C1 segment of cervical spinal cord (tissue), 14 donors: ENCODE results near the gene CACNA1G.

Experiments used
- DNase-seq, 14 donors: peaks; one replicate each; lab custom pipeline; 2025; lab: John Stamatoyannopoulos, UW

Gene CACNA1G

DNA sequence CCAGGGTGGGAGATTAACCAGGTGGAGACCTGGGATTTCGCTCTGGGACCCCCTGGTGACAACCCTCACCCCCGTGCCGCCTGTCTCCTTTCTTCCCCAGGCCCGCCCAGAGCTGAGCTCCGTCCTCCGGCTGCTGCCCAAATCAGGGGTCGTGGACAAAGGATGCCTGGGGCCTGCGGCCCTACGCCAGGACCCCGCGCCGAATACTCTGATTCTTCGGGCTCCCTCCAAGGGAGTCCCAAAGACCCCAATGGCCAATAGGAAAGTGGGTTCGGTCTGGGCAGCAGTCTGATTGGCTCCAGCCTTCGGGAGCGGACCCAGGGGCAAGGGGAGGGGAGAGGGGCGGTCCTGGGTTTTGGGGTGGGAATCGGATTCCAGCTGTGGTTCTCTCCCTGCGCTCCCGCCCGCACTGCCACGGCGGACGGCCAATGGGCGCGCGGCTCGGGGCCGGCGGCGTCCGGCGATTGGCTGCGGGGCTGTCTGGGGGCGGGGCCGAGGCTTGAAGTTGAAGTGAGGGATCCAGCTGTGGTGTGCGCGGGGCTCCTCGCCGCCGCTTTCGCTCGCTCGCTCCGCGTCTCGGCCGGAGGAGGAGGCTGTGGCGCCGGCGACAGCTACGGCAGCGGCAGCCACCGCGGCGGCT is at the start of gene CACNA1G:
Gene CACNA1G (plus strand): TSS at position 531 of the 640 bp plus-strand sequence. CDS start 745 bp downstream, outside the sequence.
- peak in 13 of 14 donors; percentile 22 to 82 (median 63) for DNase-seq

DNA sequence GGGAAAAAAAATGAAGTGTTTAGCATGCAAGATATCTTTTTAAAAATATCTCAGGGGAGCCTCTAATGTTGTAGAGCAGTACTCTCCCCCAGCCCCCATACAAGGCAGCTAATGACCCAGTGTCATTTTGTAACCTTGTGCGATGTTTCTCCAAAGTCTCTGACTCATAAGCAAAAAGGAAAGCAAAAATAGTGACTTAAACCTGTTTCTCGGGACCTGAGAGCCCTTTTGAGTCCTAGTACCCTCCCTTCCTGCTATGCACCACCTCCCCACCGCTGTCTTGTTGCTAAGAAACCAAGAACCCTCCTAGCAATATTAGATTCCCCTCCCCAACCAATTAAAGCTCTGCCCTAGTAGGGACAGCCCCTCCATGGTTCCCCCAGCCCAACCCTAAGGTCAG is 49.5 kb upstream of the CACNA1G start:
- DNase-seq, result no peak

- DNase-seq, result no peak
Observed at GRCh38 chr17:50513495-50513894, 47.0 kb upstream of the CACNA1G start.

GRCh38 chr17:50514388-50514787 is 46.1 kb upstream of the CACNA1G start:
- no peak for DNase-seq

GRCh38 chr17:50514936-50515702 is 45.4 kb upstream of the CACNA1G start:
- peak in 1 of 14 donors; percentile 10 for DNase-seq

GRCh38 chr17:50517011-50517410 is 43.5 kb upstream of the CACNA1G start:
- no peak for DNase-seq

DNA sequence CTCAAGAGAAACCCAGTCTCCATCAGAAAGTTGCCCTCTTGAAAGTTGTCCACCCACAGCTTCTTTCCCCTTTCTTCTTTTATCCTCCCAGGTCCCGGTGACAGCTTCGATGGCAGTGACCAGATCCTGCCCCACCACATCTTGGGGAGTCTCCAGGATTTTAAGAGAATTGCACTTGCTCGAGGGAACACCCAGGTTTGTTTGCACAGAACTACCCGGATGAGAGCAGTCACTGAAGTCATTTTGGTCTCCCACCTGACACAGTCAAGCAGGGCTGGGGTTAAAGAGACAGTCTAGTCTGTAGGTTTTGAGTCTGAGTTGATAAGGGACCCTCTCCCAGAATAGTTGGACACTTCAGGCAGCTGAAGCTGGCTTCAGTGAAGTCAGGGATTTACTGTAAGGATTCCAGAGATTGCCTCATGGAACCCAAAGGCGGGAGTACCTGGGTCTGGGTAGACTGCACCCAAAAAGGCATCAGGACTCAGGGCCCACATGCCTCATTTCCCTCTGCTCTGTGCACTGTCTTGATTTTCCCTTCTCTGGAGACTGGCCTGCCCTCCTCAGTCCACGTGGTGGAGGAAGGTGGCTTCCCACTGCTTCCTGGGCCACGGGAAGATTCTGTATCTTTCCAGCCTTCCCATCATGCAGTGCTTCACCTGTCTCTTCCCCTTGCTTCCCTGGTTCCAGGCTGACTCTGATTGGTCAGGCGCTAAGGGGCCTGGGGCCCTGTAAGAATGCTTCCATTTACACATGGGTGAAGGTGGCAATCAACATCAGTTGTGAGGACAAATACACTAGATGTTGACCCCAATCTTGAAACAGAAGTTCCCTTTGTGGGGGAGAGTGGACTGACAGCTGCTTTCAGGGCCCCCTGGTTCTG is 42.8 kb upstream of the CACNA1G start:
- DNase-seq, result peak in 1 of 14 donors; percentile 60

DNA sequence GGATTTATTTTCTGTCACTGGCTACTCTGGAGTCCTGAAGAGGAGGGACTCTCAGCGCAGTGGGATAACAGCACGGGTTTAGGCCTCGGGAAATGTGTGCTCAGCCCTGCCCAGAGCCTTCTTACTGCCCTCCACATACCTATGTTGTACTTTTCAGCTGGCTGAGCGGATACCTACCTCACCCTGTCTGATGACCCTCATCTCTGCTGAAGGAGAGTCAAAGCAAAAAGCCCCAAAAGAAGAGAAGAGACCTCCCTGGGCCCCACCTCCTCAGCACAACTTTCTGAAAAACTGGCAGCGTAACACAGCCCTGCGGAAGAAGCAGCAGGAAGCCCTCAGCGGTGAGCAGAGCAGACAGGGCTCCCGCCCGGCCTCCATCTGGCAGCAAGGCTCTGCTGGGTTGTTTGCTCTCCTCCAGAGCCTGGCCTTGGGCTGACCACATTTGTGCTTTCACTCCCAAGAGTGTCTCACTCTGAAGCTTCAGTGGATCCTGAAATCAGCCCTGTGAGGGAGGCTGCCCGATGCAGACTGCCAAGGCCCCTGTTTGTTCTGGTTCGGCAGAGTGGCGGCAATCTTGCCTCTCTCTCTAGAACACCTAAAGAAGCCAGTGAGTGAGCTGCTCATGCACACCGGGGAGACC is 42.0 kb upstream of the CACNA1G start:
- DNase-seq, result peak in 1 of 14 donors; percentile 82

- no peak for DNase-seq
Observed at GRCh38 chr17:50519141-50519834, 41.2 kb upstream of the CACNA1G start.

GRCh38 chr17:50520483-50520882 is 40.0 kb upstream of the CACNA1G start:
- no peak for DNase-seq

GRCh38 chr17:50521514-50521913 is 39.0 kb upstream of the CACNA1G start:
- no peak for DNase-seq

GRCh38 chr17:50522766-50523165 is 37.7 kb upstream of the CACNA1G start:
- DNase-seq, result no peak

DNA sequence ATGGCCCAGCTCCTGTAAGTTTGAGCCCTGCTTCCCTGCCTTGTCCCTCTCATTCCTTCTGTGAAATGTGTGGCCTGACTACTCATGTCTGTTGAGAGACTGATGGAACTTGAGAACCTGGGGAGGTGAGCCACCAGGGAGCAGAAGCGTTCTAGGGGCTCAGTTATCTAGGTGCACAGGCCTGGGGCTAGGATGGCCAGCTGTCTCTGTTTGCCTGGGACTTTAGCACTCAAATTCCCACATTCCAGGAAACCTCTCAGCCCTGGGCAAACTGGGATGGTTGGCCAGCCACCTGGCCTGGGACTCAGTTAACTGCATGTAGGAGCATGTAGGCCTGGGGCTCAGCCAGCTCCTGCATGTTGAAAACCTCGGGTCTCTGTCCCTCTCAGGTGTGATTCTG is 37.3 kb upstream of the CACNA1G start:
- DNase-seq, result no peak

DNA sequence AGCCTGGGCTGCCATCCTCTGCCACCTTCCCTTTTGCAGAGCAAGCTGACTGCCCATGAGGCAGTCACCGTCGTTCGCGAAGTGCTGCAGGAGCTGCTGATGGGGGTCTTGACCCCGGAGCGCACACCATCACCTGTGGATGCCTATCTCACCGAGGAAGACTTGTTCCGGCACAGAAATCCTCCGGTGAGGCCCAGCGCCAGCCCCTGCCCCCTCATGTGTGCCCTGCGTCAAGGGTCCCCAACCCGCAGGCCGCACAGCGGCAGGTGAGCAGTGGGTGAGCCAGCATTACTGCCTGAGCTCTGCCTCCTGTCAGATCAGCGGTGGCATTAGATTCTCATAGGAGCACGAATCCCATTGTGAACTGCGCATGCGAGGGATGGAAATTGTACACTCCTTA is 35.7 kb upstream of the CACNA1G start:
- DNase-seq, result no peak

- DNase-seq, result no peak
Observed at GRCh38 chr17:50527155-50527762, 33.3 kb upstream of the CACNA1G start.

DNA sequence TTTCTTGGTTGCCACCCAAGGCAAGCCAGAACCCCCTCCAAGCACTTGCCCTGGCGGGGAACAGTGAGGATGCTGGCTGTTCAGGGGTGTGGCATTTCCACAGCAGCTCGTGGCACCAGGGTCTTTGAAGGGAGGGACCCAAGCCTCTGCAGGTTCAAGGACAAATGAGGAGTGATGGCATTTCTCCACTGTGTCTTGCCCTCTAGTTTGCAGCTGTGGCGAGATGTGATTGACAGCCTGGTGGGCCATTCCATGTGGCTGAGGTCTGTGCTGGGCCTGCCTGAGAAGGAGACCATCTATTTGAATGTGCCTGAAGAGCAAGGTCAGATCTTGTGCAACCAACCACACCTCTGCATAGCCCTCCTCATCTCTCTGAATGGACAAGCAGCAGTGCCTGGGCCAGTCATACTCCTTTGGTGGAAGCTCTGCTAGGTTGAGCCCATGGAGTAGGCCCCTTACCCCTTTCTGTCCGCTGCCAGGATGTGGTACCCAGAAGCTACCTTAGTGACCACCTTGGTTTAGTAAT is 32.5 kb upstream of the CACNA1G start:
- DNase-seq, result no peak

DNA sequence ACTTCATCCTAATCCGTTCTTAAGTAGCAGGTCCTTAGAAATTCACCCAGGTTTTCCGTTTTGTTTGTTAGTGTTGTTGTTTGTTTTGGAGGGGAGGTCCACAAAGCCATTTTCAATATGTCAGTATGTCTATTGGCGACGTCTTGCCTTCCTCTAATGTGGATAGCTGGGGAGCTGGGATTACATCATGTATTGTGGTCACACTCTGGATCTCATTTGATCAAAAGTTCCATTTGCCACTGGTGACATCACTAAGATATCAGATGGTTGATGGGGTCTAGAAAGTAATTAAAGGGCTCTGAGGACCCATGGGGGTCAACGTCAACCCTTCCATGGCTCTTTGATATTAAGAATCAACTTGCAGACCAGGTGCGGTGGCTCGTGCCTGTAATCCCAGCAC is 30.7 kb upstream of the CACNA1G start:
- DNase-seq, result no peak

DNA sequence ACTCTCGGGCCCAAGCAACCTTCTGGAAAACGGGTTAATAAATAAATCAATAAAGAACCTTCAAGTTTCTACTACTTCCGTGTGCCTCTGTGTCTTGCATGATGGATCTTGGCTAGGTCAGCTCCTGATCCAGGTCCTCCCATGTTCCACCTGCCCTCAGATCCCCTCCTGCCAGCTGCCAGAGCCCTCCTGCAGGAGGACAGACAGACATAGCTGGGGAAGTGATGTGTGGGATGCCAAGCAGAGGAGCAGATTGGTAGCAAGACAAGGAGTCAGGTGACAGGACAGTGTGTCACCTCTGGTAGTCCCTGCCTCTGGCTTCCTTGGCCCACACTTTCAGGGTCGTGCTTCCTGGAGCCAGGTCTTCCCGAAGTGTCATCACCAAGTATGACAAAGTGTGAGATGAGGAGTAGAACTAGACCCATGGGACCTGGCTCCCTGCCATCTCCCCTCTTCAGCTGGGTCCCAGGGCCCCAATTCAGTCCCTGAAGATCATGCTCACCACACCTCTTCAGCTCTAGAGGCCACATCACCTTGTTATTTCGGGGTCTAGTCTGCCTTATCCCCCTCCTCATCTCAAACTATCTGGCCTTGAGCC is 29.0 kb upstream of the CACNA1G start:
- no peak for DNase-seq

GRCh38 chr17:50532452-50533024 is 28.0 kb upstream of the CACNA1G start, which contains the start of gene EPN3:
Gene EPN3 (plus strand): TSS chr17:50532735. CDS start chr17:50536557, 3,822 bp downstream.
- DNase-seq, result no peak
